SK-N-SH (cell line): ENCODE data around the gene CABLES2.

ENCODE experiments used
- CTCF ChIP-seq: fragments of 200-600 bp; sonication (generic); IDR thresholded peaks from 2 replicates; pipeline ENCODE4 v1.6.1; 2017; ENCODE audit warnings: antibody characterized with exemption, mild to moderate bottlenecking, moderate library complexity
- NFIC ChIP-seq: IDR thresholded peaks from 2 replicates; pipeline ENCODE4 v1.4.0; 2012; ENCODE audit warnings: borderline replicate concordance
- USF2 ChIP-seq: fragments of 150-350 bp; IDR thresholded peaks from 2 replicates; pipeline ENCODE4 v1.6.1; 2017; ENCODE audit warnings: antibody characterized with exemption, low read length, low read depth, borderline replicate concordance
- ZBTB33 ChIP-seq: IDR thresholded peaks from 2 replicates; pipeline ENCODE4 v1.4.0; 2012; ENCODE audit warnings: low read depth, borderline replicate concordance
- TF ChIP-seq, protein P1 (sequence below): IDR thresholded peaks from 2 replicates; pipeline ENCODE4 v1.4.0; 2012; ENCODE audit warnings: low read depth
- TF ChIP-seq, protein P2 (sequence below): IDR thresholded peaks from 2 replicates; pipeline ENCODE4 v1.6.1; 2012; ENCODE audit warnings: mild to moderate bottlenecking, low read depth, low read length, moderate library complexity

GRCh38 chr20:62418709-62419487, 11.8 kb upstream of the CABLES2 start:
- TF ChIP-seq CTCF = no peak
- TF ChIP-seq USF2 = no peak
- TF ChIP-seq, protein P1, sequence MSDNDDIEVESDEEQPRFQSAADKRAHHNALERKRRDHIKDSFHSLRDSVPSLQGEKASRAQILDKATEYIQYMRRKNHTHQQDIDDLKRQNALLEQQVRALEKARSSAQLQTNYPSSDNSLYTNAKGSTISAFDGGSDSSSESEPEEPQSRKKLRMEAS = no peak
- TF ChIP-seq ZBTB33 = no peak
- TF ChIP-seq NFIC = no peak
- TF ChIP-seq, protein P2, sequence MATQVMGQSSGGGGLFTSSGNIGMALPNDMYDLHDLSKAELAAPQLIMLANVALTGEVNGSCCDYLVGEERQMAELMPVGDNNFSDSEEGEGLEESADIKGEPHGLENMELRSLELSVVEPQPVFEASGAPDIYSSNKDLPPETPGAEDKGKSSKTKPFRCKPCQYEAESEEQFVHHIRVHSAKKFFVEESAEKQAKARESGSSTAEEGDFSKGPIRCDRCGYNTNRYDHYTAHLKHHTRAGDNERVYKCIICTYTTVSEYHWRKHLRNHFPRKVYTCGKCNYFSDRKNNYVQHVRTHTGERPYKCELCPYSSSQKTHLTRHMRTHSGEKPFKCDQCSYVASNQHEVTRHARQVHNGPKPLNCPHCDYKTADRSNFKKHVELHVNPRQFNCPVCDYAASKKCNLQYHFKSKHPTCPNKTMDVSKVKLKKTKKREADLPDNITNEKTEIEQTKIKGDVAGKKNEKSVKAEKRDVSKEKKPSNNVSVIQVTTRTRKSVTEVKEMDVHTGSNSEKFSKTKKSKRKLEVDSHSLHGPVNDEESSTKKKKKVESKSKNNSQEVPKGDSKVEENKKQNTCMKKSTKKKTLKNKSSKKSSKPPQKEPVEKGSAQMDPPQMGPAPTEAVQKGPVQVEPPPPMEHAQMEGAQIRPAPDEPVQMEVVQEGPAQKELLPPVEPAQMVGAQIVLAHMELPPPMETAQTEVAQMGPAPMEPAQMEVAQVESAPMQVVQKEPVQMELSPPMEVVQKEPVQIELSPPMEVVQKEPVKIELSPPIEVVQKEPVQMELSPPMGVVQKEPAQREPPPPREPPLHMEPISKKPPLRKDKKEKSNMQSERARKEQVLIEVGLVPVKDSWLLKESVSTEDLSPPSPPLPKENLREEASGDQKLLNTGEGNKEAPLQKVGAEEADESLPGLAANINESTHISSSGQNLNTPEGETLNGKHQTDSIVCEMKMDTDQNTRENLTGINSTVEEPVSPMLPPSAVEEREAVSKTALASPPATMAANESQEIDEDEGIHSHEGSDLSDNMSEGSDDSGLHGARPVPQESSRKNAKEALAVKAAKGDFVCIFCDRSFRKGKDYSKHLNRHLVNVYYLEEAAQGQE = no peak
